ENCODE results near the gene UNC5C. TPM values are rescaled to one million over a fixed set of nuclear protein-coding genes. Genes with fewer than 3 reads are reported as not detected.

Gene UNC5C
- total RNA-seq, 2 experiments from 2014 or later, result not detected

DNA sequence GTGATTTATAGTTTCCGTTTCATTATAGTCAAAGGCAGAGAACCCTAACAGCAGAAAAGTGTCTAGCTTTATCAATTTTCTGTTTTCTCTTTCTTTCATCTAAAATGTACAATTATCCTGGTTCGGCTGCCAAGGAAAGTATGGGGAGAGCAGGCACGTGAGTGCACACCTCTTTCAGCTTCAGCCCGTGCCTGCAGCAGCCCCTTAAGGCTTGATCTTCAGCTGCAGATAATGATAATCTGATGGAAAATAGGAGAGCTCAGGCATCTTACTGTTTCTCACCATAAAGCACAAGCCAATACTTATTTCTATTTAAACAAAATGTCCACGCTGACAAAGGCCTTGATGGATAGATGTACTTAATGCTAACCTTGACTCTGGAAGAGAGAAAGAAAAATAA, 334.4 kb downstream of the UNC5C start:
- ChIA-PET CTCF (ENCODE audit: unreplicated experiment) (interaction anchor here (0.6 kb wide), 1 partner anchor 154 kb away, joined by 3 read pairs; no protein-coding TSS in a partner anchor), POLR2A (interaction anchor here (0.6 to 1.4 kb wide), 2 partner anchors 40 to 214 kb away, joined by 3 to 4 read pairs; no protein-coding TSS in a partner anchor)
- TF ChIP-seq, protein P1, sequence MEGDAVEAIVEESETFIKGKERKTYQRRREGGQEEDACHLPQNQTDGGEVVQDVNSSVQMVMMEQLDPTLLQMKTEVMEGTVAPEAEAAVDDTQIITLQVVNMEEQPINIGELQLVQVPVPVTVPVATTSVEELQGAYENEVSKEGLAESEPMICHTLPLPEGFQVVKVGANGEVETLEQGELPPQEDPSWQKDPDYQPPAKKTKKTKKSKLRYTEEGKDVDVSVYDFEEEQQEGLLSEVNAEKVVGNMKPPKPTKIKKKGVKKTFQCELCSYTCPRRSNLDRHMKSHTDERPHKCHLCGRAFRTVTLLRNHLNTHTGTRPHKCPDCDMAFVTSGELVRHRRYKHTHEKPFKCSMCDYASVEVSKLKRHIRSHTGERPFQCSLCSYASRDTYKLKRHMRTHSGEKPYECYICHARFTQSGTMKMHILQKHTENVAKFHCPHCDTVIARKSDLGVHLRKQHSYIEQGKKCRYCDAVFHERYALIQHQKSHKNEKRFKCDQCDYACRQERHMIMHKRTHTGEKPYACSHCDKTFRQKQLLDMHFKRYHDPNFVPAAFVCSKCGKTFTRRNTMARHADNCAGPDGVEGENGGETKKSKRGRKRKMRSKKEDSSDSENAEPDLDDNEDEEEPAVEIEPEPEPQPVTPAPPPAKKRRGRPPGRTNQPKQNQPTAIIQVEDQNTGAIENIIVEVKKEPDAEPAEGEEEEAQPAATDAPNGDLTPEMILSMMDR (conservative IDR thresholded peaks at IDR 0.05; ENCODE audit: low read length), result no peak
- TF ChIP-seq EZH2phosphoT487 (IDR thresholded peaks at IDR 0.05; ENCODE audit: borderline replicate concordance, low read depth, low read length), result no peak
- Histone ChIP-seq H3K9me2 (ENCODE audit: insufficient read depth, low read length) (no peaks in the 10 kb centered on the region), H3K36me3 (ENCODE audit: insufficient read depth, low read length) (no peaks in the 10 kb centered on the region), H4K20me1 (ENCODE audit: insufficient read depth, low read length) (no peaks in the 10 kb centered on the region), H3K4me2 (ENCODE audit: low read length) (no peak overlapping the region), H2AFZ (ENCODE audit: low read length) (no peak overlapping the region), H3K4me3 (ENCODE audit: low read depth, low read length, poor library complexity, severe bottlenecking) (no peak overlapping the region), H3K4me1 (ENCODE audit: insufficient read depth, low read length, poor library complexity, severe bottlenecking) (no peaks in the 10 kb centered on the region), H3K27ac (ENCODE audit: low read depth, low read length, poor library complexity, severe bottlenecking) (no peak overlapping the region), H3K79me2 (ENCODE audit: insufficient read depth, low read depth, low read length) (no peaks in the 10 kb centered on the region), H3K9me3 (ENCODE audit: low read length) (no peaks in the 10 kb centered on the region)
- no TSS peak for BruUV-seq (replicated peaks)
- intact Hi-C loops (cut with micrococcal nuclease; ENCODE audit: unreplicated experiment), result no loop called here
- DNase-seq (ENCODE audit: low spot score), result no peak

DNA sequence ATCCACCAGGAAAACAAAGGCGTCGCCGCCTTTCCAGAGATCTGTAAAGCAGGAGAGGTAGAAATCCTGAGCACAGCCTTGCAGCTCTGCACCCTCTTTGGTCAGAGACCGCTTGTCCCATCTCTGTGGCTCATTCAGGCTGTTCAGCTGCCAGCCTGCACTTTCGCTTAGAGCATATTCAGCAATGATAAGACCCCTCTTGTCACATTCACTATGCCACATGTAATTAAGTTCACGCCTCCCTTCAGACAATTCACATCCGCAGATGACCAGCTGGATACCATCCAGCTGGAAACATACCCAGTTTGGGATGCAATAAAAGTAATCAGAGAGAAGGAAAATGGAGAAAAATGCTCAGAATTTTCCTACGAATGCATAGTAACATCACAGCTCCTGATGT, 335.4 kb downstream of the UNC5C start:
- CTCF ChIA-PET (ENCODE audit: unreplicated experiment), result no interaction called here
- no peak overlapping the region for H3K4me3 ChIP-seq (ENCODE audit: low read depth, low read length, poor library complexity, severe bottlenecking)
- intact Hi-C loops (cut with micrococcal nuclease; ENCODE audit: unreplicated experiment), result no loop called here
- H3K36me3 ChIP-seq (ENCODE audit: insufficient read depth, low read length), result no peaks in the 10 kb centered on the region
- H3K4me2 ChIP-seq (ENCODE audit: low read length), result no peak overlapping the region
- no peak overlapping the region for H3K27ac ChIP-seq (ENCODE audit: low read depth, low read length, poor library complexity, severe bottlenecking)
- no peak for DNase-seq (ENCODE audit: low spot score)
- H3K9me2 ChIP-seq (ENCODE audit: insufficient read depth, low read length), result no peaks in the 10 kb centered on the region
- no TSS peak for BruUV-seq (replicated peaks)
- H4K20me1 ChIP-seq (ENCODE audit: insufficient read depth, low read length), result no peaks in the 10 kb centered on the region
- H3K4me1 ChIP-seq (ENCODE audit: insufficient read depth, low read length, poor library complexity, severe bottlenecking), result no peaks in the 10 kb centered on the region
- POLR2A ChIA-PET, result no interaction called here
- no peak for TF ChIP-seq EZH2phosphoT487 (IDR thresholded peaks at IDR 0.05; ENCODE audit: borderline replicate concordance, low read depth, low read length)
- TF ChIP-seq, protein P1 (conservative IDR thresholded peaks at IDR 0.05; ENCODE audit: low read length), result no peak
- H2AFZ ChIP-seq (ENCODE audit: low read length), result no peak overlapping the region
- no peaks in the 10 kb centered on the region for H3K79me2 ChIP-seq (ENCODE audit: insufficient read depth, low read depth, low read length)
- H3K9me3 ChIP-seq (ENCODE audit: low read length), result no peaks in the 10 kb centered on the region

DNA sequence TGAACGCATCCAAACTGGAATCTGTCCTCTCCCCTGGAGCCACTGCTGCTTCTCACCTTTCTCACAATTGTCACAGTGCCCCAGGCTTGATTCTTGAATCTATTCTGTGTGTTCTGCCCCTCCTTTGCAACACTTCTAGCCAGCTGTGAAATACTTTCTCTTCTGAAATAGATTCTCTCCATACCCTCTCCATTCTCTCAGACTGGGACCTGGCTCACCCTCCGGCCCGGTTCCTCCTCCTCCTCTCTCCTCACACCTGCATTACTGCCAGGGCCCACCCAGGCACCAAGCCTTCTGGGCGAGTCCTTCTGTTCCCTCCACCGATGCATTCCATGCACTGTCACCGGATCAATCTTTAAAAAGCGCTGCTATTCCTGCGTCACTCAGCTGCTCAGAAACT, 336.1 kb downstream of the UNC5C start:
- ChIA-PET CTCF (ENCODE audit: unreplicated experiment) (no interaction called here), POLR2A (no interaction called here)
- no peaks in the 10 kb centered on the region for H3K79me2 ChIP-seq (ENCODE audit: insufficient read depth, low read depth, low read length)
- TF ChIP-seq, protein P1 (conservative IDR thresholded peaks at IDR 0.05; ENCODE audit: low read length), result no peak
- no peak for TF ChIP-seq EZH2phosphoT487 (IDR thresholded peaks at IDR 0.05; ENCODE audit: borderline replicate concordance, low read depth, low read length)
- intact Hi-C loops (cut with micrococcal nuclease; ENCODE audit: unreplicated experiment), result no loop called here
- H3K9me3 ChIP-seq (ENCODE audit: low read length), result no peaks in the 10 kb centered on the region
- H3K9me2 ChIP-seq (ENCODE audit: insufficient read depth, low read length), result no peaks in the 10 kb centered on the region
- H3K27ac ChIP-seq (ENCODE audit: low read depth, low read length, poor library complexity, severe bottlenecking), result no peak overlapping the region
- DNase-seq (ENCODE audit: low spot score), result no peak
- H3K4me1 ChIP-seq (ENCODE audit: insufficient read depth, low read length, poor library complexity, severe bottlenecking), result no peaks in the 10 kb centered on the region
- H4K20me1 ChIP-seq (ENCODE audit: insufficient read depth, low read length), result no peaks in the 10 kb centered on the region
- no TSS peak for BruUV-seq (replicated peaks)
- H2AFZ ChIP-seq (ENCODE audit: low read length), result no peak overlapping the region
- H3K36me3 ChIP-seq (ENCODE audit: insufficient read depth, low read length), result no peaks in the 10 kb centered on the region
- no peak overlapping the region for H3K4me2 ChIP-seq (ENCODE audit: low read length)
- H3K4me3 ChIP-seq (ENCODE audit: low read depth, low read length, poor library complexity, severe bottlenecking), result no peak overlapping the region
